ENCODE measurements around the gene NUTM1. TPM values are rescaled to one million over a fixed set of nuclear protein-coding genes. Genes with fewer than 3 reads are reported as not detected.
"Not testable (repeated sequence)": the region's sequence is repeated elsewhere in the genome, so short reads cannot be mapped to it uniquely, and the experiment has no call there.

Gene NUTM1
- total and polyA plus RNA-seq, 9 donors = 0.04 to 0.05 TPM; not detected in 7

GRCh38 chr15:34352996-34353395, 9.9 kb downstream of the NUTM1 start:
- H3K36me3 ChIP-seq (ENCODE audit: control insufficient read depth, insufficient read depth, low read length) = peaks cover 24% of the 10 kb centered on the region
- H3K9me3 ChIP-seq (replicated peaks; ENCODE audit: control insufficient read depth, low read depth, low read length); H3K4me1 ChIP-seq (ENCODE audit: control insufficient read depth, insufficient read depth, low read length); H3K27ac ChIP-seq (ENCODE audit: low read length); H3K4me3 ChIP-seq (ENCODE audit: low read length); H3K27me3 ChIP-seq (ENCODE audit: control insufficient read depth, insufficient read depth, low read length); DNase-seq: not testable (repeated sequence)
- WGBS (ENCODE audit: insufficient coverage) = 86% methylated on average over 1 of the region's 12 CpGs

DNA sequence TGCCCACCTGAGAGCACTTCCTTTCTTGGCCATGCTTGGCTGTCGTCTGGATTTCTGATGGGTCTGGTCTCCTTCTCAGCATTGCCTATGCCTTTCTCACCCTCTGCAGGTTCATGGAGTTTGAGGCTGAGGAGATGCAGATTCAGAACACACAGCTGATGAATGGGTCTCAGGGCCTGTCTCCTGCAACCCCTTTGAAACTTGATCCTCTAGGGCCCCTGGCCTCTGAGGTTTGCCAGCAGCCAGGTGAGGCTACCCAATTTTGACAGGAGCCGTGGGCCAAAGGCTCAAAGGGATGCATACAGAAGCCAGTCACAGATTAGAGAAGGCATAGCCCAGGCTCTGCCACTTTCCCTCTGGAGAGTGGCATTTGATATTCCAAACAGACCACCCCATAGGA, 10.5 kb downstream of the NUTM1 start:
- Histone ChIP-seq H3K36me3 (ENCODE audit: control insufficient read depth, insufficient read depth, low read length) (peaks cover 30% of the 10 kb centered on the region), H3K27me3 (ENCODE audit: control insufficient read depth, insufficient read depth, low read length) (no peaks in the 10 kb centered on the region), H3K4me3 (ENCODE audit: low read length) (no peak overlapping the region), H3K9me3 (replicated peaks; ENCODE audit: control insufficient read depth, low read depth, low read length) (no peaks in the 10 kb centered on the region), H3K4me1 (ENCODE audit: control insufficient read depth, insufficient read depth, low read length) (no peaks in the 10 kb centered on the region), H3K27ac (ENCODE audit: low read length) (no peak overlapping the region)
- no peak for DNase-seq
- 50% methylated on average over 1 of the region's 2 CpGs for WGBS (ENCODE audit: insufficient coverage)

DNA sequence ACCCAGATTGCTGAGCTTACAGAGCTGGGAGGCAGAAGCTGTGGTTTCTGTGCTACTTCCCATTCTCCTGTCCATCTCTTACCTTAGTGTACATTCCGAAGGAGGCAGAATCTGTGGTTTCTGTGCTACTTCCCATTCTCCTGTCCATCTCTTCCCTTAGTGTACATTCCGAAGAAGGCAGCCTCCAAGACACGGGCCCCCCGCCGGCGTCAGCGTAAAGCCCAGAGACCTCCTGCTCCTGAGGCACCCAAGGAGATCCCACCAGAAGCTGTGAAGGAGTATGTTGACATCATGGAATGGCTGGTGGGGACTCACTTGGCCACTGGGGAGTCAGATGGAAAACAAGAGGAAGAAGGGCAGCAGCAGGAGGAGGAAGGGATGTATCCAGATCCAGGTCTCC, 11.2 kb downstream of the NUTM1 start:
- Histone ChIP-seq H3K27me3 (ENCODE audit: control insufficient read depth, insufficient read depth, low read length) (no peaks in the 10 kb centered on the region), H3K4me1 (ENCODE audit: control insufficient read depth, insufficient read depth, low read length) (no peaks in the 10 kb centered on the region), H3K27ac (ENCODE audit: low read length) (no peak overlapping the region), H3K4me3 (ENCODE audit: low read length) (no peak overlapping the region), H3K9me3 (replicated peaks; ENCODE audit: control insufficient read depth, low read depth, low read length) (no peaks in the 10 kb centered on the region), H3K36me3 (ENCODE audit: control insufficient read depth, insufficient read depth, low read length) (peaks cover 32% of the 10 kb centered on the region)
- 78% methylated on average over 7 of the region's 7 CpGs for WGBS (ENCODE audit: insufficient coverage)
- no peak for DNase-seq

- peaks cover 40% of the 10 kb centered on the region for H3K36me3 ChIP-seq (ENCODE audit: control insufficient read depth, insufficient read depth, low read length)
- DNase-seq = no peak
- no peaks in the 10 kb centered on the region for H3K9me3 ChIP-seq (replicated peaks; ENCODE audit: control insufficient read depth, low read depth, low read length)
- H3K27ac ChIP-seq (ENCODE audit: low read length) = no peak overlapping the region
- no peak overlapping the region for H3K4me3 ChIP-seq (ENCODE audit: low read length)
- H3K4me1 ChIP-seq (ENCODE audit: control insufficient read depth, insufficient read depth, low read length) = no peaks in the 10 kb centered on the region
- 91% methylated on average over 5 of the region's 9 CpGs for WGBS (ENCODE audit: insufficient coverage)
- H3K27me3 ChIP-seq (ENCODE audit: control insufficient read depth, insufficient read depth, low read length) = no peaks in the 10 kb centered on the region
These were observed 12.1 kb downstream of the NUTM1 start for GRCh38 chr15:34355241-34355640.

DNA sequence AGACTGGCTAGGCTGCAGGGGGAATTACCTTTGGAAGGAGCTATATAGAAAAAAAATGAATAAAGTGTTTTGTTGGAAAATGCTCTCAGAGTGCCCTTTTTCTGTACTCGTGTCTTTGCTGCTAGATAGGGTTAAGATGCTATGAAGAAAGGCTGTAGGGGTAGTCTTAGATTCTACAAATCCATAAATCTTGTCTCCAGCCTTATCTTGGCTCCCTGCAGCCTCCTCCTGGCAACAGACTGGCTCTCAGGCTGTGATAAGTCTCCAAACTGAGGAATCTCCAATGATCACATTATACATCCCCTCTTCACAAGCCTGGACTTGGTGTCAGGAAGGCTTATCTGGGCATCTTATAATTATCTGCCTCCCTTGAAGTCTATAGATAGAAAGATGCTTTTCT, 14.5 kb downstream of the NUTM1 start:
- no CpG with 5 or more reads among the region's 1 CpG for WGBS (ENCODE audit: insufficient coverage)
- Histone ChIP-seq H3K4me1 (ENCODE audit: control insufficient read depth, insufficient read depth, low read length) (no peaks in the 10 kb centered on the region), H3K27me3 (ENCODE audit: control insufficient read depth, insufficient read depth, low read length) (no peaks in the 10 kb centered on the region), H3K36me3 (ENCODE audit: control insufficient read depth, insufficient read depth, low read length) (peaks cover 55% of the 10 kb centered on the region), H3K4me3 (ENCODE audit: low read length) (no peak overlapping the region), H3K27ac (ENCODE audit: low read length) (no peak overlapping the region), H3K9me3 (replicated peaks; ENCODE audit: control insufficient read depth, low read depth, low read length) (no peaks in the 10 kb centered on the region)
- DNase-seq = no peak

DNA sequence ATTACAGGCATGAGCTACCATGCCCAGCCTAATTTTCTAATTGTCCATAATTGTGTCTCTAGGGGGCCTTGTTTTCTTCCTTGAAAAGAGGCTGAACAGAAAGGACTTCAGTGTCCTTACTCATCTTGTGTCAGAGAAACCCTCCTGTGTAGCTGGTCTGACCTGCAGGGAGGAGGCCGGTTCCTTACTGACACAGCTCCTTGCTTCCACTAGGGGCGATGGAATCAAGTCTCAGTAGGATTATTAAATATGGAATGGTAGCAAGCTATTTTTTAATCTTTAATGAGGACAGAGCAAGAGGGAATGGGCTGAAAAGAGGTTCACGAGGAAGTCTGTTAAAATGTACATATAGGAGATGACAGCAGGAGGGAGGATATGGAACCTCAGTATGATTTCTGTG, 15.3 kb downstream of the NUTM1 start:
- Histone ChIP-seq H3K27me3 (ENCODE audit: control insufficient read depth, insufficient read depth, low read length) (no peaks in the 10 kb centered on the region), H3K9me3 (replicated peaks; ENCODE audit: control insufficient read depth, low read depth, low read length) (no peaks in the 10 kb centered on the region), H3K4me3 (ENCODE audit: low read length) (no peak overlapping the region), H3K4me1 (ENCODE audit: control insufficient read depth, insufficient read depth, low read length) (no peaks in the 10 kb centered on the region), H3K36me3 (ENCODE audit: control insufficient read depth, insufficient read depth, low read length) (peaks cover 60% of the 10 kb centered on the region), H3K27ac (ENCODE audit: low read length) (no peak overlapping the region)
- no peak for DNase-seq
- WGBS (ENCODE audit: insufficient coverage) = 100% methylated on average over 2 of the region's 3 CpGs

DNA sequence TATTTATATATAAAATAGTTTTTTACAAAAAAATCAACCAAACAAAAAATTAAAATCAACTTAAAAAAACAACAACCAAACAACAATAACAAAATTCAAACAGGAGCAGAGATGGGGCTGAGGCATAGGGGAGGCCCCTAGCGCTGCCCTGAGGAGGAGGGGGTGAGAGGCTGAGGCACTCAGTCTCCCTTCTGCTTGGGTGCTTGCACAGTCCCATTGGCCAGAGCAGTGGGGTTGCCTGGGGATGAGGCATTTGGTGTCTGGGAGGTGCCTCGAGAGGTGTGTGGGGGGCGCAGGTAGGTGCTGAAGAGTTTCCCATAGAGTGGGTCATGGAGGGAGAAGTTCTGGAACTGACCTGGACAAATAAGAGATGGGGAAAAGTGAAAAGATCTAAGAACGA, 15.8 kb downstream of the NUTM1 start:
- Histone ChIP-seq H3K36me3 (ENCODE audit: control insufficient read depth, insufficient read depth, low read length) (peaks cover 66% of the 10 kb centered on the region), H3K4me3 (ENCODE audit: low read length) (no peak overlapping the region), H3K4me1 (ENCODE audit: control insufficient read depth, insufficient read depth, low read length) (no peaks in the 10 kb centered on the region), H3K27ac (ENCODE audit: low read length) (no peak overlapping the region), H3K27me3 (ENCODE audit: control insufficient read depth, insufficient read depth, low read length) (no peaks in the 10 kb centered on the region), H3K9me3 (replicated peaks; ENCODE audit: control insufficient read depth, low read depth, low read length) (no peaks in the 10 kb centered on the region)
- 96% methylated on average over 3 of the region's 4 CpGs for WGBS (ENCODE audit: insufficient coverage)
- no peak for DNase-seq

DNA sequence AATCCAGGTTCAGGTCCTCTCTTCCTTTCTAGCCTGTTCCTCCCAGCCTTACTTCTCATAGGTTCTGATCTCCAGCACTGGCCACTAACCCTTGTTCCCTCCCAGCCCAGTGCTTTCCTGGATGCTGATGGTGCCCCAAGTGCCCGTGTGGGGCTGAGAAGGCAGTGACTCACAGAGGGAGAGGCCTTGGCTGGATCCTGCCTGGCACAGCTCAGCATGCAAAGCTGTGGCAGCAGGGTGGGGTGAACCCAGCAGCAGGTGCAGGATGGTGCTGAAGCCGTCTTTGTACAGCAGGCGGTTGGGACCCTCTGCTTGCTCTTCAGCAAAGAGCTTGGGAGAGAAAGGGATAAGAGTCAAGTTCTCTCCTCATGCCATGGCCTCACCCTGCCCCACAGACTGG, 16.3 kb downstream of the NUTM1 start:
- WGBS (ENCODE audit: insufficient coverage) = no CpG with 5 or more reads among the region's 3 CpGs
- peaks cover 66% of the 10 kb centered on the region for H3K36me3 ChIP-seq (ENCODE audit: control insufficient read depth, insufficient read depth, low read length)
- no peaks in the 10 kb centered on the region for H3K27me3 ChIP-seq (ENCODE audit: control insufficient read depth, insufficient read depth, low read length)
- DNase-seq = no peak
- no peak overlapping the region for H3K4me3 ChIP-seq (ENCODE audit: low read length)
- H3K9me3 ChIP-seq (replicated peaks; ENCODE audit: control insufficient read depth, low read depth, low read length) = no peaks in the 10 kb centered on the region
- no peak overlapping the region for H3K27ac ChIP-seq (ENCODE audit: low read length)
- no peaks in the 10 kb centered on the region for H3K4me1 ChIP-seq (ENCODE audit: control insufficient read depth, insufficient read depth, low read length)

DNA sequence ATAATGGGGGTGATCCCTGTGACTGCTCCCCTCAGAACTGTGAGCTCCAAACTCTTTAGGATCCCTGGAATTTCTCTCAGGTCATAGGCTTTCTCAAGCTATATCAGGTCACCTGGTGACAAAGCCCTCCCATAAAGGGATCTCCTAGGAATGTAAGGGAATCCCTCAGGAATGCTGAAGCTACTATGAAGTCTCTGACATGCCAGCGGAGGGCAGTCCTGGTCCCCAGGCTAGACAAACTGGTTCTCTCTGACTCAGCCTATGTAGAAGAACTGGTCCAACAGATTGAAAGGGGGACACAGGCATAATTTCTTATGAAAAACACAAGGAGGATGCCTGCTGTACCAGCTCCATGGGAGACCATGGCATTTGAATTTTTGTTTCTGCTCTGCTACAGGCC, 17.2 kb downstream of the NUTM1 start:
- no peak for DNase-seq
- H3K36me3 ChIP-seq (ENCODE audit: control insufficient read depth, insufficient read depth, low read length) = peaks cover 64% of the 10 kb centered on the region
- H3K9me3 ChIP-seq (replicated peaks; ENCODE audit: control insufficient read depth, low read depth, low read length) = no peaks in the 10 kb centered on the region
- H3K27ac ChIP-seq (ENCODE audit: low read length) = no peak overlapping the region
- peaks cover under 1% of the 10 kb centered on the region for H3K4me1 ChIP-seq (ENCODE audit: control insufficient read depth, insufficient read depth, low read length)
- no peaks in the 10 kb centered on the region for H3K27me3 ChIP-seq (ENCODE audit: control insufficient read depth, insufficient read depth, low read length)
- WGBS (ENCODE audit: insufficient coverage) = 80% methylated on average over 1 of the region's 1 CpG
- H3K4me3 ChIP-seq (ENCODE audit: low read length) = no peak overlapping the region

GRCh38 chr15:34361278-34361677, 18.2 kb downstream of the NUTM1 start:
- Histone ChIP-seq H3K27ac (ENCODE audit: low read length) (no peak overlapping the region), H3K36me3 (ENCODE audit: control insufficient read depth, insufficient read depth, low read length) (peaks cover 61% of the 10 kb centered on the region), H3K4me1 (ENCODE audit: control insufficient read depth, insufficient read depth, low read length) (peaks cover 8% of the 10 kb centered on the region), H3K27me3 (ENCODE audit: control insufficient read depth, insufficient read depth, low read length) (no peaks in the 10 kb centered on the region), H3K4me3 (ENCODE audit: low read length) (no peak overlapping the region), H3K9me3 (replicated peaks; ENCODE audit: control insufficient read depth, low read depth, low read length) (no peaks in the 10 kb centered on the region)
- 79% methylated on average over 7 of the region's 7 CpGs for WGBS (ENCODE audit: insufficient coverage)
- DNase-seq = no peak

GRCh38 chr15:34362047-34362773, 19.1 kb downstream of the NUTM1 start:
- Histone ChIP-seq H3K4me1 (ENCODE audit: control insufficient read depth, insufficient read depth, low read length) (peaks cover 9% of the 10 kb centered on the region), H3K27me3 (ENCODE audit: control insufficient read depth, insufficient read depth, low read length) (no peaks in the 10 kb centered on the region), H3K27ac (ENCODE audit: low read length) (no peak overlapping the region), H3K9me3 (replicated peaks; ENCODE audit: control insufficient read depth, low read depth, low read length) (no peaks in the 10 kb centered on the region), H3K4me3 (ENCODE audit: low read length) (no peak overlapping the region), H3K36me3 (ENCODE audit: control insufficient read depth, insufficient read depth, low read length) (peaks cover 53% of the 10 kb centered on the region)
- no peak for DNase-seq
- 84% methylated on average over 5 of the region's 10 CpGs for WGBS (ENCODE audit: insufficient coverage)

Data from muscle of leg (tissue), 11 donors.